ENCODE measurements around the gene PIWIL4. TPM values are rescaled to one million over a fixed set of nuclear protein-coding genes. Genes with fewer than 3 reads are reported as not detected.

Gene PIWIL4
- total RNA-seq, 1 experiment from 2014 or later: not detected

DNA sequence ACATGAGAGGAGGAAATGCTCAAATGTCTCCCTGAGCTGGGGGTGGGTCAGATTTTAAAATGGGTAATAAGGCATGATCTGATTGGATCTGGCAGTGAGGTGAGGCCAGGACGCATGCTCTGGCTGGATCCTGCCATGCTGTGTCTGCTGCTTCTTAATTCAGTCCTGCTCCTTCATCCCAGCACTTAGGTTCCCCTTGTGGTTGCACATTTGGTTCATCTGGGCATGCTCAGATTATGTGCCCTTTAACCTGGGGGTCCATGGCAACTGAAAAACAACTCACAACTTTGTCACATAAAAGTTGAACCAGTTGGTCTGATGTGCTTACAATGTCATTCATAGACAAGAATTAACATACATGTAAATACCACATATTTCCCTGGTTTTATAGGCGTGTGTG, 67.9 kb downstream of the PIWIL4 start:
- 0 out of 7 replicates have a peak overlapping the region, but pooled peaks of 1 of the 3 experiments have one; percentile 31 for H3K27ac Mint-ChIP-seq
- H3K4ac ChIP-seq (ENCODE audit: low read depth, low read length): no peak overlapping the region
- no peak overlapping the region for H3K27ac ChIP-seq (ENCODE audit: insufficient read length, low read depth, low read length)
- no peak overlapping the region for H3K14ac ChIP-seq (ENCODE audit: insufficient read depth, low read length)
- no peak overlapping the region for H2BK120ac ChIP-seq (ENCODE audit: low read depth, low read length, poor library complexity, severe bottlenecking)
- H3K4me1 ChIP-seq (ENCODE audit: insufficient read depth, low read length): peaks cover 2% of the 10 kb centered on the region; the same call in 1 of the 2 replicates
- no peaks in the 10 kb centered on the region for H3K27me3 Mint-ChIP-seq (ENCODE audit: low read depth)
- no peak overlapping the region for H3K4me2 ChIP-seq (ENCODE audit: insufficient read depth, insufficient read length, low read length)
- H4K91ac ChIP-seq (ENCODE audit: insufficient read length, low read depth, low read length): no peak overlapping the region
- H3K9me3 Mint-ChIP-seq: no peaks in the 10 kb centered on the region
- H2BK15ac ChIP-seq (ENCODE audit: low read depth, low read length): no peak overlapping the region
- no CpG with 5 or more reads among the region's 2 CpGs for WGBS (ENCODE audit: extremely low coverage, insufficient read length, low lambda C conversion rate)
- no peak overlapping the region for H3K9ac ChIP-seq (ENCODE audit: extremely low read depth, insufficient read length, low read length)
- no peak overlapping the region for H2BK5ac ChIP-seq (ENCODE audit: insufficient read length, low read length)
- no peak overlapping the region for H4K5ac ChIP-seq (ENCODE audit: insufficient read length, low read depth, low read length)
- no peak overlapping the region for H2AK5ac ChIP-seq (ENCODE audit: insufficient read length, low read length)
- no peaks in the 10 kb centered on the region for H3K27me3 ChIP-seq (ENCODE audit: insufficient read depth, low read length)
- H2BK12ac ChIP-seq (ENCODE audit: insufficient read length, low read depth, low read length): no peak overlapping the region
- no peak overlapping the region for H3K23ac ChIP-seq (ENCODE audit: insufficient read length, low read depth, low read length)
- H3K36me3 Mint-ChIP-seq (ENCODE audit: insufficient read depth in 1 of 3, low read depth in 3 of 3): no peaks in the 10 kb centered on the region
- H3K56ac ChIP-seq (ENCODE audit: insufficient read length, low read depth, low read length): no peak overlapping the region
- H3K18ac ChIP-seq (ENCODE audit: insufficient read length, low read depth, low read length): no peak overlapping the region
- no peak for TF ChIP-seq CTCF (conservative IDR thresholded peaks at IDR 0.05)
- H3K9me3 ChIP-seq (ENCODE audit: control insufficient read depth, low read depth, low read length): no peaks in the 10 kb centered on the region
- no peak overlapping the region for H4K8ac ChIP-seq (replicated peaks; ENCODE audit: insufficient read length, low read depth, low read length)
- no peak overlapping the region for H3K4me3 Mint-ChIP-seq
- no peaks in the 10 kb centered on the region for H3K79me1 ChIP-seq (ENCODE audit: insufficient read depth, low read depth, low read length, poor library complexity, severe bottlenecking)
- no peak overlapping the region for H3T11ph ChIP-seq (ENCODE audit: low read length)
- peak; percentile 49 for DNase-seq
- peaks cover 5 to 16% of the 10 kb centered on the region in 2 experiments; a peak in 3 of 4 replicates for H3K4me1 Mint-ChIP-seq
- H3K23me2 ChIP-seq (ENCODE audit: insufficient read length, low read depth, low read length, poor library complexity, severe bottlenecking): no peaks in the 10 kb centered on the region
- no peaks in the 10 kb centered on the region for H3K79me2 ChIP-seq (ENCODE audit: insufficient read depth, low read length)
- no peaks in the 10 kb centered on the region for H4K20me1 ChIP-seq (ENCODE audit: control insufficient read depth, insufficient read depth, insufficient read length)
- H2AFZ ChIP-seq (ENCODE audit: low read length): no peak overlapping the region
- no peak overlapping the region for H2BK20ac ChIP-seq (ENCODE audit: low read depth, low read length, poor library complexity, severe bottlenecking)
